GM18505 (cell line): ENCODE results near the gene ISG15.

ENCODE experiments used
- ATAC-seq: cut with Tn5 transposase; IDR thresholded peaks from one replicate; pipeline ENCODE4 v1.9.1; 2021; ENCODE audit not compliant: unreplicated experiment
- POLR2A ChIP-seq: IDR thresholded peaks from 4 replicates; pipeline ENCODE4 v1.6.1; 2011; ENCODE audit warnings: borderline replicate concordance; ENCODE audit not compliant: insufficient read depth, insufficient read length; ENCODE audit errors: extremely low read depth

Gene ISG15

GRCh38 chr1:1013105-1013921, at the start of gene ISG15:
Gene ISG15 (plus strand): TSS chr1:1013497. CDS start chr1:1013574, 77 bp downstream.
- ATAC-seq, result peak; percentile 91
- TF ChIP-seq POLR2A, result peak; percentile 97

DNA sequence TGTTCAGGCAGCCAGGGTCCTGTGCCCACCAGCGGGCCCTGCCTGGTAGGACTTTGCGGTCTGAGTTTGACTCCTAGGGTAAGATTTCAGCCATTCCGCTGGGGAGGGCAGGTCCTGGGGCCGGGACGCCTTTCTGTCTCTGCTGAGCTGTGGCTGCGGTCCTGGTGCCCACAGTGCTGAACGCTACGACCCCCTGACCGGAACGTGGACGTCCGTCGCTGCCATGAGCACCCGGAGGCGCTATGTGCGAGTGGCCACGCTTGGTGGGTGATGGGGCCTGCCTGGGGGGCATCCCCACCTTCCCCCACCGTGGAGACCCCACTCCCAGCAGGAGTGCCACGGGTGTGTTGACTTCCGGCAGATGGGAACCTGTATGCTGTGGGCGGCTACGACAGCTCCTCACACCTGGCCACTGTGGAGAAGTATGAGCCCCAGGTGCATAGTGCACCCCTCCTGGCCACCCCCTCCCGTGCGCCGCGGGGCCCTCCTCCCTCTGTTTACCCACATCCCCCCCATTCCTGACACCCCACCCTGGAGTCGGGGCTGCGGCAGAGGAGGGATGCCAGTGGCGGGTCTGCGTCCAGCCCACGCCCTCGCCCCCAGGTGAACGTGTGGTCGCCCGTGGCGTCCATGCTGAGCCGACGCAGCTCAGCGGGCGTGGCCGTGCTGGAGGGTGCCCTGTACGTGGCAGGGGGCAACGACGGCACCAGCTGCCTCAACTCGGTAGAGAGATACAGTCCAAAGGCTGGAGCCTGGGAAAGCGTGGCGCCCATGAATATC, 49.4 kb upstream of the ISG15 start:
- TF ChIP-seq POLR2A, result no peak
- no peak for ATAC-seq

DNA sequence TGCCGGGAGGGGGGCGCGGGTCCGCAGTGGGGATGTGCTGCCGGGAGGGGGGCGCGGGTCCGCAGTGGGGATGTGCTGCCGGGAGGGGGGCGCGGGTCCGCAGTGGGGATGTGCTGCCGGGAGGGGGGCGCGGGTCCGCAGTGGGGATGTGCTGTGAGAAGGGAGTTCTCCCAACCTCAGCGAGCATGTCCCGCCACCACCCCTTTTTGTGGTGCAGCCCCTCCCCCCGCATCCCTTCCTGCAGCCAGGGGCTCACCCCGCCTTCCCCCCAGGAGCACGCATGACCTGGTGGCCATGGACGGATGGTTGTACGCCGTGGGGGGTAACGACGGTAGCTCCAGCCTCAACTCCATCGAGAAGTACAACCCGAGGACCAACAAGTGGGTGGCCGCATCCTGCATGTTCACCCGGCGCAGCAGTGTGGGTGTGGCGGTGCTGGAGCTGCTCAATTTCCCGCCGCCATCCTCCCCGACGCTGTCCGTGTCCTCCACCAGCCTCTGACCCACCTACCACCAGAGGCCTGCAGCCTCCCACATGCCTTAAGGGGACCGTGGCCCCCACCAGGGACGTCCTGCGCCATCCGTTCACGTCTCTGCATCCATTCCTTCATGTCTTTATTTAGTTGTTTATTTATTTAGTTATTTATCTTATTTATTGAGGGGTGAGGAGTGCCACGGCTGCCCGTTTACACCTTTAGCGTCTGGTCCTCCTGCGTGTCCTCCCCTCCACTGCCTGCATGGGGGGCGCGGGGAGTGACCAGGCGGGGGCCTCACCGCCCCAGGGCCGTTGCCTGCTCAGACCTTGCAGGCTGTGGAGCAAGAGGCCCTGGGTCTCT, 48.4 kb upstream of the ISG15 start:
- TF ChIP-seq POLR2A, result no peak
- no peak for ATAC-seq

DNA sequence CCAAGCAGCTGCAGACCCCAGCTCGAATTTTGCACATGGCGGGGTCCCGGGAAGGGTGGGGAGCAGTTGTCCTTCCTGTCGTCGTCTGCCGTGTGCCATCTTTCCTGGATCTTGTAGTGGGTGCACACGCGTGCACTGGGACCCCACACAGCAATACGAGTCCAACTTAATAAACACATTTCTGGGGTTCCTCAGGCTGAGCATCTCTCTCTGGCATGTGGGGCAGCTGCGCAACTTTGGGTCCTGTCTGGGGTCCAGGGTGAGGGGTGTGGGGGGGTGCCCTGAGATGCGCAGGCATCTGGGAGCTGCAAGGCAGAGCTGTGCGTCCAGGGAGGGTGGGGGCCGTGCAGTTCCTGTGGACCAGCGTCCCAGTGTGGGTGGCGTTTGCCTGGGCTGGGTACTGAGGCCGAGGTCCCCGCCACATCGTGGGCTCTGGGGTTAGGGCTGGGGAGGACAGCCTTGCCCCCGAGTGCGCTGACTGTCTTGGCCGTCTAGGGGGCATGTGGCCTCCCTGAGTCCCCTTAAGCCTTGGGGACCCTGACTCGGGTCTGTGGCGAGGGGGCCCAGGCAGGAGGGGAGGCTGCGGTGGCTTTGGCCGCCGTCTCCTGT, 47.7 kb upstream of the ISG15 start:
- TF ChIP-seq POLR2A, result no peak

GRCh38 chr1:966135-966703, 47.1 kb upstream of the ISG15 start, which contains the start of gene PLEKHN1:
Gene PLEKHN1 (plus strand): TSS chr1:966482. CDS start chr1:966532, 50 bp downstream.
- peak; percentile 28 for ATAC-seq
- TF ChIP-seq POLR2A, result no peak

More for the DNA sequence above, 47.7 kb upstream of the ISG15 start:
- ATAC-seq, result no peak

DNA sequence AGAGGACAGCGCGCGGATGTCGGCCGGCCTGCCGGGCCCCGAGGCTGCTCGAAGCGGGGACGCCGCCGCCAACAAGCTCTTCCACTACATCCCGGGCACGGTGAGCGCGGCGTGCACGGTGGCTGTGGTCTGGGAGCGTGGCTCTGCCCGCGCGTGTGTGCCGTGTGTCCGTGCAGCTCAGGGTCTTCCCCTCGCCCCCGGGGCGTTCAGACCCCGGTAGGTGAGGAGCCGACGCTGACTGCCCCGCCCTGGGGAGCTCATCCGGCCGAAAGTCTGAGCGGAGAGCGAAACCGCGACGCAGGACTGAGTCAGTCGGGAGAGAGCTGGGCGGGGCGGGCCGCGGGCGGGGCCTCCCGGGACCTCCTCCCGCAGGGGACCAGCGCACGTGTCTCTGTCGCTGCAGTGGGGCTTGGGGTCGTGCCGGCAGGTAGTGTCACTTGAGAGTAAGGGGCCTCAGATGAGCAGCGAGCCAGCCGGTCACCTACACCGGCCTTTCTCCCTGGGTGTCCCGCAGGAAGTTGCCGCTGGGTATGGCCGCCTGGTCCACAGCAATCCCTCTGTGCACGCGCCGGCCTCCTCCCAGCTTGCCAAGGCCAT, 46.5 kb upstream of the ISG15 start:
- TF ChIP-seq POLR2A, result no peak
- peak; percentile 45 for ATAC-seq

- TF ChIP-seq POLR2A, result no peak
- no peak for ATAC-seq
Measured at GRCh38 chr1:967466-968343, 45.6 kb upstream of the ISG15 start.

DNA sequence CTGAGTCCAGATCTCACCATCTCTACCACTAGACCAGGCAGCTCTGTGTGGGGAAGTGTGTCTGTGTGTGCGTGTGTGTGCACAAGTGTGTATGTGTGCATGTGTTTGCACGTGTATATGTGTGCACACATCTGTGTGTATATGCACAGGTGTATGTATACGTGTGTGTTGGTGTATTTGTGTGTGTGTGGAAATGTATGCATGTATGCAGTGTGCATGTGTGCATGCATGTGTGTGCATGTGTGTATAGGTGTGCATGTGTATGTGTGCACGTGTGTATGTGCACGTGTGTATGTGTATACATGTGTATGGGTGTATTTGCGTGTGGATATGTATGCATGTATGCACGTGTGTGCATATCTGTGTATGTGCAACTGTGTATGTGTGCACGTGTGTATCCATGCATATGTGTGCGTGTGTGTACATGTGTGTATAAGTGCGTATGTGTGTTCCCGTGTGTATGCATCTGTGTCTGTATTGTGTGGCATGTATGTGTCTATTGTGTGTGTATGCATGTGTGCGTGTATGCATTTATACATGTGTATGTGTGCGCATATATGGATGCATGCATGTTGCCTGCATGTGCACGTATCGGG, 43.9 kb upstream of the ISG15 start:
- ATAC-seq, result no peak
- no peak for TF ChIP-seq POLR2A

DNA sequence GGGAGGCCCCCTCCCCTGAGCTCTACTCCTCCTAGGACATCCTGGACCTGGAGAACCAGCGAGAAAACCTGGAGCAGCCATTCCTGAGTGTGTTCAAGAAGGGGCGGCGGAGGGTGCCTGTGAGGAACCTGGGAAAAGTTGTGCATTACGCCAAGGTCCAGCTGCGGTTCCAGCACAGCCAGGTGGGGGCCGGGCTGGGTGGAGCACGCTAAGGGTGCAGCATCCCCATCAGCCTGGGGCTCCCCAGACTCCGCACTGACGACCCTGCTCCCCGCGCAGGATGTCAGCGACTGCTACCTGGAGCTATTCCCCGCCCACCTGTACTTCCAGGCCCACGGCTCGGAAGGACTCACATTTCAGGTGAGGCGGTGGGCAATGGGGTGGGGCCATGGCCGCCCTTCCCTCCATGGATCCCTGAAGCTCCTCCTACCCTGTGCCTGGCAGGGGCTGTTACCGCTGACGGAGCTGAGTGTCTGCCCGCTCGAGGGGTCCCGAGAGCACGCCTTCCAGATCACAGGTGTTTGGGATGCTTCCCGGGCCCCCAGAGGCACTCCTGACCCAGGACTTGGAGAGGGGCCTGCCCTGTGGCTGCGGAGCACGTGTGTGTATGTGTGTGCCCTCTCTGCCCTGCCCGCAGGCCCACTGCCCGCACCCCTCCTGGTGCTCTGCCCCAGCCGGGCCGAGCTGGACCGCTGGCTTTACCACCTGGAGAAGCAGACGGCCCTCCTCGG, 42.9 kb upstream of the ISG15 start:
- TF ChIP-seq POLR2A, result no peak

GRCh38 chr1:970973-971730, 42.1 kb upstream of the ISG15 start:
- no peak for TF ChIP-seq POLR2A

More for the DNA sequence above, 42.9 kb upstream of the ISG15 start:
- no peak for ATAC-seq

More at GRCh38 chr1:970973-971730, 42.1 kb upstream of the ISG15 start:
- ATAC-seq, result no peak
